Forelimb muscle (tissue), 1 donor: ENCODE measurements around the gene PRDX5. TPM values are rescaled to one million over a fixed set of nuclear protein-coding genes. Genes with fewer than 3 reads are reported as not detected.

Experiments
- DNase-seq: peaks from one replicate; pipeline ENCODE4 v3.0.0-alpha.2; 2013; ENCODE audit warnings: low read depth
- polyA plus RNA-seq: library from polyadenylated mRNA; unstranded; fragments of 120-200 nt; gene quantifications from one replicate; pipeline ENCODE4 v1.2.1, GENCODE V29; 2013; ENCODE audit not compliant: insufficient read length

Gene PRDX5
- polyA plus RNA-seq, 1 donor = 133 TPM

- no peak for DNase-seq
Measured at GRCh38 chr11:64362339-64362738, 44.4 kb downstream of the PRDX5 start.

GRCh38 chr11:64364435-64364834 is 46.5 kb downstream of the PRDX5 start:
- DNase-seq = no peak

- DNase-seq = no peak
Measured at GRCh38 chr11:64364911-64365310, 47.0 kb downstream of the PRDX5 start.

- DNase-seq = no peak
Measured at GRCh38 chr11:64366751-64367150, 48.8 kb downstream of the PRDX5 start.

GRCh38 chr11:64367931-64368672 is 50.2 kb downstream of the PRDX5 start:
- DNase-seq = no peak

- DNase-seq = no peak
Measured at GRCh38 chr11:64368673-64369074, 50.8 kb downstream of the PRDX5 start.

GRCh38 chr11:64369440-64370421 is 51.8 kb downstream of the PRDX5 start:
- DNase-seq = no peak

GRCh38 chr11:64371201-64371600 is 53.3 kb downstream of the PRDX5 start:
- no peak for DNase-seq

Other genes starting within 250 kb of the PRDX5 start
- 68.0 TPM for gene MACROD1, start 152.0 kb upstream of the PRDX5 start, polyA plus RNA-seq
- 137 TPM for gene STIP1, start 131.9 kb upstream of the PRDX5 start, polyA plus RNA-seq
- 7.4 TPM for gene FERMT3, start 111.4 kb upstream of the PRDX5 start, polyA plus RNA-seq
- gene TRPT1, start 91.9 kb upstream of the PRDX5 start, polyA plus RNA-seq = 69.1 TPM
- 19.8 TPM for gene NUDT22, start 91.8 kb upstream of the PRDX5 start, polyA plus RNA-seq
- 65.1 TPM for gene DNAJC4, start 87.6 kb upstream of the PRDX5 start, polyA plus RNA-seq
- 94.3 TPM for gene VEGFB, start 83.5 kb upstream of the PRDX5 start, polyA plus RNA-seq
- 43.2 TPM for gene FKBP2, start 77.0 kb upstream of the PRDX5 start, polyA plus RNA-seq
- gene PPP1R14B, start 71.2 kb upstream of the PRDX5 start, polyA plus RNA-seq = 192 TPM
- gene PLCB3, start 66.6 kb upstream of the PRDX5 start, polyA plus RNA-seq = 9.7 TPM
- gene BAD, start 33.5 kb upstream of the PRDX5 start, polyA plus RNA-seq = 27.5 TPM
- 22.0 TPM for gene GPR137, start 32.3 kb upstream of the PRDX5 start, polyA plus RNA-seq
- gene KCNK4, start 26.8 kb upstream of the PRDX5 start, polyA plus RNA-seq = not detected
- gene CATSPERZ, start 17.8 kb upstream of the PRDX5 start, polyA plus RNA-seq = not detected
- gene ESRRA, start 12.6 kb upstream of the PRDX5 start, polyA plus RNA-seq = 35.5 TPM
- gene TRMT112, start 562 bp upstream of the PRDX5 start, polyA plus RNA-seq = 154 TPM
- gene CCDC88B, start 22.1 kb downstream of the PRDX5 start, polyA plus RNA-seq = 3.9 TPM
- gene RPS6KA4, start 41.0 kb downstream of the PRDX5 start, polyA plus RNA-seq = 12.3 TPM
- gene SLC22A11, start 237.8 kb downstream of the PRDX5 start, polyA plus RNA-seq = not detected